Ishikawa (cell line): ENCODE results near the gene IFT74.

Experiments
- EP300 ChIP-seq: IDR thresholded peaks from 2 replicates; pipeline ENCODE4 v1.6.1; 2012; ENCODE audit warnings: borderline replicate concordance
- FOXM1 ChIP-seq: IDR thresholded peaks from 2 replicates; pipeline ENCODE4 v1.6.1; 2012; ENCODE audit warnings: low read depth, borderline replicate concordance
- TEAD4 ChIP-seq: IDR thresholded peaks from 2 replicates; pipeline ENCODE4 v1.6.1; 2012

GRCh38 chr9:27059412-27059811, 103.2 kb downstream of the IFT74 start:
- TF ChIP-seq FOXM1 (no peak), TEAD4 (no peak), EP300 (no peak)
